GM18502 (cell line): ENCODE data around the gene NAGA.
"Not testable (repeated sequence)": the region's sequence is repeated elsewhere in the genome, so short reads cannot be mapped to it uniquely, and the experiment has no call there.

Experiments
- ATAC-seq: cut with Tn5 transposase; IDR thresholded peaks from one replicate; pipeline ENCODE4 v1.9.1; 2021; ENCODE audit warnings: mild to moderate bottlenecking; ENCODE audit not compliant: unreplicated experiment, poor library complexity

The NAGA gene

DNA sequence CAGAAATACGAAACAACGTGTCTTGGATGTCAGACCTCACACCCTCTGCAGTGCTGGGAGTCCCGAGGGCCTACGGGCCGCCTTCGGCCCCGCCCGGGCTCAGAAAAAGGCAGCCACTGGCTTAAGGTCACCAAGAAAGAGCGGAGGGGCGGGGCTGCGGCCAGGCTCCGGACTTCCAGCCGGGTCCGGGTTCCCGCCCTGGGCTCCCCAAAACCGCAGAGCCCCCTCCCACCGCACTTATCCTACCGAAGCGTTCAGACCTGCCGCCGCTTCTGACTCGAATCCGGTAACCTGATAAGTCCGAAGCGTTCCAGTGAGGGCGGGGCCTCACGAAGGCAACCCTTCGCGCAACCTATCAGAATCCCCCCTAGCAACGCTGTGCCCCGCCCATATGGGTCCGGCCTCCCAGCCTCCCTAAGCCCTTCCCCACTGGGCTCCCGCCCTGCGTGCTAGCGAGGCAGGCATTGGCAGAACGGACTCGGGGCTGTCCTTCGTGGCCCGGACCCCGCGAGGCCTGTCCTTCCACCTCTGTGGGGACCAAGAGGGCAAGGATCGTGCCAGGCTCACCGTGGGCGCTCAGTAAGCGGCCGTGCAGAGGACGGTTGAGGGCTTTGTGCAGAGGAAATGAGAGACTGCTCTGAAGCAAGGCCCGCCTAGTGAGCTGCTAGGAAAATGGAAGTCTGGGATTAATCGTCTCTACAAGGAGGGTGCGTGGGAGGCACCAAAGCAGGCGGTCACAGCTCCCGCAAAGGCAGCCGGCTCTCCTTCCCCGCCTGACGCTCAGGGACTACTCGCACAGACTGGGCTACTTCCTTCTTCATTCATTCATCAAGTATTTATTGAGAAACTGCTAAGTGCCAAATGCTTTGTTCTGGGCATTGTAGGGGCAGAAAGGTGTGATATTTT, at the start of gene NAGA:
NAGA (minus strand) TSS at position 296 of the 906 bp plus-strand sequence. CDS start 515 bp downstream, outside the sequence.
- peak; percentile 90 for ATAC-seq

DNA sequence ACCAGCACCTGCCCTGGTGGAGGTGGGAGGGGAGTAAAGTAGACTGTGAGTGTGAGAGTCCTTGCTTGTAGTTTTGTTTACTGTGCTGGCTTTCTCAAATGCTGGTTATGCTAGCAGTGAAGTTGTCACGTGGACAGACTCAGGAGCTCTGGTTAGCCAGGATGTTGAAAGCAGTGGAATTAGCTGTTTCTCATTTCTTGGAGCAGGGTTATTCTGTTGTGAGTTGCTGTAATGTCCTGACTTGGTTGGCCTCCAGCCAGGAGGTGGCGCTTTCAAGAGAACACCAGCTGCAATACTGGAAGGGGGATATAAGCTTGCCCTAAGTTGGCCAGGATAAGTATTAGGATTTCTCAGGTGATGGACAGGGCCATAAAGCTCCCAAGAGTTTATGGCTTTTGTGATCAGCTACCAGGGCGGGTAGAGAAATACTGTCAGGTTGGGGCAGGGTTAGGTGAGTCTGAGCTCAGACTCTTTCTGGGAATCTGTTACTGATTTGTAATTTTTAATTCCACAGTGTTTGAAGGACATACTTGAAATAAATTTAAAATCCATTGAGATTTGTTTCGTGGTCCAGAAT, 46.3 kb upstream of the NAGA start:
- ATAC-seq = no peak

DNA sequence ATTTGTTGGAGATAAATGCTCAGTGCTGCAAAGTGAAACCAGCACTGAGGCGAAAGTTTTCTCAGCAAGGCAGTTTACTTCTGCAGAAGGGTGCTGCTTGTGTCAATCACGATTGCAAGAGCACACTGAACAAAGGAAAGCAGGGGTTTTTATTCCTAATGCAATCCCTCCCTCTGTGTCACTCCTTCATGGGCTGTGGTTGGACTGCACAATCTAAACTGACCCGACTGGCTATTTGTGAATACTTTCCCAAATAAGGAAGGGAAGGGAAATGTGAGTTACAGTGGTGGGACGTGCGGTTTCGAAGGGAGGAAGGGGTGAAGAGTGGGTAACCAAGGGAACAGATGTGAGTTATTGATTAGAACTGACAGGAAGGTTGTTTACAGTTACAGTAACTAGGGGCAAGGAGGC, 44.8 kb upstream of the NAGA start:
- ATAC-seq = not testable (repeated sequence)

- ATAC-seq = no peak
Observed at GRCh38 chr22:42114721-42115120, 44.1 kb upstream of the NAGA start.

- ATAC-seq = not testable (repeated sequence)
Observed at GRCh38 chr22:42112793-42113192, 42.2 kb upstream of the NAGA start.

GRCh38 chr22:42111798-42112197, 41.2 kb upstream of the NAGA start:
- ATAC-seq = no peak

- ATAC-seq = no peak
Observed at GRCh38 chr22:42108848-42109247, 38.2 kb upstream of the NAGA start.

DNA sequence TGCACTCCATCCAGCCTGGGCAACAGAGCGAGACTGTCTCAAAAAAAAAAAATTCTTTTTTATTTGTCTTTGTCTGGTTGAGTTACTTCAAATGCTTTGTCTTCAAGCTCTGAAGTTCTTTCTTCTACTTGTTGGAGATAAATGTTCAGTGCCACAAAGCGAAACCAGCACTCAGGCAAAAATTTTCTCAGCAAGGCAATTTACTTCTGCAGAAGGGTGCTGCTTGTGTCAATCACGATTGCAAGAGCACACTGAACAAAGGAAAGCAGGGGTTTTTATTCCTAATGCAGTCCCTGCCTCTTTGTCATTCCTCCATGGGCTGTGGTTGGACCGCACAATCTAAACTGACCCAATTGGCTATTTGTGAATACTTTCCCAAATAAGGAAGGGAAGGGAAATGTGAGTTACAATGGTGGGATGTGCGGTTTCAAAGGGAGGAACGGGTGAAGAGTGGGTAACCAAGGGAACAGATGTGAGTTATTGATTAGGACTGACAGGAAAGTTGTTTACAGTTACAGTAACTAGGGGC, 33.8 kb upstream of the NAGA start:
- ATAC-seq = not testable (repeated sequence)

- ATAC-seq = no peak
Observed at GRCh38 chr22:42101199-42101598, 30.6 kb upstream of the NAGA start.

DNA sequence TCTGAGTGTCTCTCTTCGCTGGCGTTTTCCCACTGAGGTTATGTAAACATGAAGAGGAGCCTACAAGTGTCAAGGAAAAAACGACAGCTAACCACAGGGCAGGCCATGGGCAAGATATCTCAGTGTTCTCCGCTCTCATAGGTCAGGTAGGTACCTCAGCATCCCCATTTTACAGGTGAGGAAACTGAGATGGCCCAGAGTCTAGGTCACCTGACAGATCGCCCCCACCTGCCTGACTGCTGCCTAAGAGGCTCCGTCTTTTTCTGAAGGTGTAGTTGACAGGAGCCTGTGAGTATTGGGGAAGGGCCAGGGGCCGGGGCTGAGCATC, 20.8 kb upstream of the NAGA start:
- ATAC-seq = no peak

DNA sequence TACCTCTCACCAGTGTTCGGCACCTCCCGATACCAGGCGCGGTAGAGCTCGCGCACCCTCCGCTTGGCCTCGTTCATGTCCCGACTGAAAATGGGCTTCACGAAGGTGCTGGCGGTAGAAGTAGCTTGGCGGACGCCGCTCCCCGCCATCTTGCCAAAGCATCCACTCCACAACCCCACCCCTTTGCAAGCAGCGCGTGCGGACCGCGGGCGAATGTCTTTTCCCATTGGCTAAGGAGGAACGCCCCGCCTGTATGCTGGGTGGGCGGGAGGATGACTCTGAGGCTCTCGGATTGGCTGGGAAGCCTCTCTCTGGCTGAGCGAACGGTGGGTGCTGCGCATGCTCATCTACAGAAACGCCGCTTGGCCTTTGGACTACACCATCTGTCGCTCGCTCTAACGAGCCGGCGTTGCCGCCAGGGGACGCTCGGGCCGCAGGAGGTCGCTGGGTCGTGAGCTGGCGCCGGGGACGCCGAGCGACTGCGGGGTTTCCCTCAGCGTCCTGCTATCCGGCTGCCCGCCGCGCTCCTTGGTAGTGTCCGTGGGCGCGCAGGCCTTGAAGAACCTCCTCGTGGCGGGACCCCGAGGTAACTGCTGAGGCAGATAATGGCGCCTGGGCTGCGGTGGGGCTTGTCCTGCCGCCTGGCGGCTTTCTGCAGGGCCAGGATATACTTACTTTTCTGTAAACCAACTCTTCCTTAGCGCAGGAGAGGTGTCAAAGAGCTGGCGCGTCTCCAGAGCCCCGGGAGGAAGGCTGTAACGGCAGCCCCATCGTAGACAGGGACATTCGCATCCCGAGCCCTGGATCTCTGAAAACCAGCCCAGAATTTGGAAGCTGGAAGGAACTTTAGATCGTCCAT, 20.2 kb upstream of the NAGA start, which contains the start of gene NDUFA6:
NDUFA6 (minus strand) TSS at position 177 of the 859 bp plus-strand sequence; CDS start at position 149, 28 bp downstream.
- peak; percentile 93 for ATAC-seq

DNA sequence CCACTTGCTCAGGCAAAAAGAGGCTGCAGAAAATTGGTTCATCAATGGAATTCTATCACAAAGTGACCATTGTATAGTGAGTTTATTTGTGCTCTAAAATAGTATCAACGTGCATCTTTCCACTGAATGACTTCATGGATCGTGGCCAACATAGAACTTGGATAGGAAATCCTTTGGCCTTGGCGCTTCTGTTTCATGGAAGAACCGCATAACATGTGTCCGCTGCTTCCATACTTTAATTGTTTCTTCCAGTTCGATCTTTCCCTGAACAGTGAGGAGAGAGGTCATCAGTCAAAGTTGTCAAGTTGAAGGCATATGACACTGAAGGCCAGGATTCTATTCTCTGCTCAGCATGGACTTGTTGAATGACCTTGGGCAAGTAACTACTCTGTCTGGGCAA, 15.4 kb upstream of the NAGA start:
- ATAC-seq = no peak

DNA sequence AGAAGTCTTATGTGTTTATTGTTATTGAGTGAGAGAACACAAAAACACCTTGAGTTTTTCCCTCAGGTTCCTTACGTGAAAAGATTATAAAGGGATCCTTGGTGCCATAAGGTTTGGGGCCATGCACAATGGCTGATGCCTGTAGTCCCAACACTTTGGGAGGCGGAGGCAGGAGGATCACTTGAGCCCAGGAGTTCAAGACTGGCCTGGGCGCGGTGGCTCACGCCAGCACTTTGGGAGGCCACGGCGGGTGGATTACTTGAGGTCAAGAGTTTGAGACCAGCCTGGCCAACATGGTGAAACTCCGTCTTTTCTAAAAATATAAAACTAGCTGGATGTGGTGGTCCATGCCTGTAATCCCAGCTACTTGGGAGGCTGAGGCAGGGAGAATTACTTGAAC, 14.3 kb upstream of the NAGA start:
- no peak for ATAC-seq

- no peak for ATAC-seq
Observed at GRCh38 chr22:42083119-42083518, 12.5 kb upstream of the NAGA start.

DNA sequence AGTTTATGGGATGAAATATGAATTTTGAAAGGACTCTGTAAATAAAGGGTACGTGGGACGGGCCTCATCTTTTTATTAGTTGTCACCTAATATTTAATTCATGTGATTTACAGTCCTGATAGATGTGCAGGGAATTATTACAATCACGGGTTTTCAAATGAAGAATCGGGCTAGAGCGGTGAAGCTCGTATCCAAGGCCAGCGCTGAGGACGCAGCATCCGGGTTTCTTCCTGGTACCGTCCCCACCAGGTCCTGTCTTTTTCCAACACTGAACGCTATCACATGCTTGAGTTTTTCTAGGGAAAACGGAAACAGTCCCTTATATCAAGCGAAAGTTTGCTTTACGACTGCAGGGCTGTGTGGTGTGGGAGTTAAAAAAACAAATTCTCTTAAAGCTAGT, 9.7 kb upstream of the NAGA start:
- no peak for ATAC-seq

- peak; percentile 79 for ATAC-seq
Observed at GRCh38 chr22:42079319-42080251, 9.0 kb upstream of the NAGA start, which contains the start of gene SMDT1. SMDT1 (plus strand) TSS chr22:42079700; CDS start chr22:42079769, 69 bp downstream.

DNA sequence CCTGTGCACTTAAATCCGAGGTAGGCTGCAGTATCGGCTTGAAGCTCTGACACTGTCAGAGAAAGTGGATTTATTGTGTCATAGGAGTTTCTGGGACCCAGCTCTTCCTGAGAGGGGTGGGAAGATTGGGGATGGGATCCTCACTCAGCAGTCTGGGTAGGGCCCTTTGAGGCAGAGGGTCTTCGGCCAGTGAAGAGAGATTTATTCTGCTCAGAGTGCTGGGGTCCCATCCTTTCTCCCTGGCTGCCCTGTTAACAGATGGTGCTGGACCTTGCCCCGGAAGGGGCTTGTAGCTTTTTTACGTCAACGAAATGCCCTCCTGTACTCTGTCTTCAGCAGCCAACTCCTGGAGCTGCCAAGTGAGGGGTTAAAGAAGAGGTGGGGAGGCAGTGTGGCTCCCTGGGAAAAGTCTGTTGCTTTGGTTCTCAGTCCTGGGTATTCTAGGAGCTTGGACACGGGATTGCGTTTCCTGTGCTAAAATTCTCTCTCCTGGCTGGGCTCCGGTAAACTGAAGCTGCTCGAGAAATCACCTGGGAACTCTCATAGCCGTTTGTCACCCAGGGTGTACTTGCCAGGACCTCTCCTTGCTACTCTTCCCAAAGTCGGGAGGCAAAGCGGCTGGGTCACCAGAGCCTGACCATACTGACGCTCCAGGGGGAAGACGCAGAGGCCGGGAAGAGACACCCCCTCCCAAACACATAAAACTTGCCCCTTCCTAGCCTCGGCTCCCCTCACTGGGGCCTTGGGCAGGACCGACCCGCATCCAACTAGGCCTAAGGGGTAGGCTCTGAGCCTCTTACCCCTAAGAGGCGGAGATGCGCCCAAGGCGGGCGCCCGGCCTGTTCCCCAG, 8.1 kb upstream of the NAGA start:
- no peak for ATAC-seq

- ATAC-seq = no peak
Observed at GRCh38 chr22:42077486-42078125, 7.0 kb upstream of the NAGA start.
